Measurements from ENCODE around the gene CFAP161.

Gene CFAP161

GRCh38 chr15:81185631-81186295, 51.7 kb downstream of the CFAP161 start:
- no peak for DNase-seq

DNA sequence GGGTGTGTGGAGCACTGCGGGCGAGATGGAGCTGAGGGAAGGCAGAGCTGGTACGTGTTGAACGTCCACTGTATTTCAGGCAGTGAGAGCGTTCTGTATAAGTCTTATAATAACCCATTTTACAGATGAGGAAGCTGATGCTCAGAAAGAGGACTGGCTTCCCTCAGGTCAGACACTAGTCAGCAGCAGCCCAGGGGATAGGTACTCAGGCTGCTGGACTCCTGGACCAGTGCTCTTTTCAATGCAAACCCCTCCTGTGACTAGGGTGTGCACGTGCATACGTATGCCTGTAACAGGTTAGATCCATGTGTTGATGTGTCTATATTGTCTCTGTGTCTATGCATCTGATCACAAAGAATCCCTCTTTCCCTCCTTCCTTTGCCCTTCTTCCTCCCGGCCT, 54.3 kb downstream of the CFAP161 start:
- DNase-seq, result no peak

- no peak for DNase-seq
These were observed 55.7 kb downstream of the CFAP161 start for GRCh38 chr15:81189583-81190283.

DNA sequence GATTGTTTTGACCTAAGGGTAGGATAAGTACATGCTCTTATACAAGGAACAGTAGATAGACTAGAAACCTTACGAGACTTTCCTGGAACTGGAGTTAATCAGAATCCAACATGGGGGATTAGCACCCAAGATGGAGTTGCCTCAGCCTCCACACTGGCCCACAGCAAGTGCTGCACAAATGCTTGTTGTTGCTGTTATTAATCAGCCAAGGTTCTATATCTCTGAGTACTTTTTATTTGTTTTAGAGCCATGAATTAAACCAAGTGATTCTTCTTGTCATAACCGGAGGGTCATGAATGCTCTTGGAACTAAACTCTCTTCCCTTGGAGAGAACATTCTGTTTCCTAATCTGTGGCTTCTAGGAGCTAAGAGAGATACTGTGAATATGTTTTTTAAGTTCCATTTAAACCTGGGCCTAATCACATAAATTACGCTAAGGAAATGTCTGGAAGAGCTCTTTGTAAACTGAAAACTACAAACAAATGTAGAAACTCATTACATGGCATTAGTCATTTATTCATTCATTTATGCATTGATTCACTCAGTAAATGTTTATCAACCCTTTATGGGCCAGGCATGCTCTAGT, 56.9 kb downstream of the CFAP161 start:
- DNase-seq, result no peak

DNA sequence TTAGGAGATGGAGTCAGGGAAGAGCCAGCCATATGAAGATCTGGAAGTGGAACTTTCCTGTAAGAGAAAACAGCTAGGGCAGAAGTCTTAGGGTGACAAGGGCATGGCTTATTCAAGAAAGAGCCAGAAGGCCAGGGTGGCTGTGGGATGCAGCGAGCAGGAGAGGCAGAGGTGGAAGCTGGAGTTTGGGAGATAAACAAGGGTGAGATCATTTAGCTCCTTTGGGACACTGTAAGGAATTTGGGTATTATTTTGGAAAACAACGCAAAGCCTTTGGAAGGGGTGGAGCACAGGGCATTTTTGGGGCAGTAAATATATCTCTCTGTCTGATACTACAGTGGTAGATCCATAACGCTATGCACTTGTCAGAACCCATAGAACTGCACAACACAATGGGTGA, 57.6 kb downstream of the CFAP161 start:
- no peak for DNase-seq

GRCh38 chr15:81194723-81195122, 60.7 kb downstream of the CFAP161 start:
- no peak for DNase-seq

DNA sequence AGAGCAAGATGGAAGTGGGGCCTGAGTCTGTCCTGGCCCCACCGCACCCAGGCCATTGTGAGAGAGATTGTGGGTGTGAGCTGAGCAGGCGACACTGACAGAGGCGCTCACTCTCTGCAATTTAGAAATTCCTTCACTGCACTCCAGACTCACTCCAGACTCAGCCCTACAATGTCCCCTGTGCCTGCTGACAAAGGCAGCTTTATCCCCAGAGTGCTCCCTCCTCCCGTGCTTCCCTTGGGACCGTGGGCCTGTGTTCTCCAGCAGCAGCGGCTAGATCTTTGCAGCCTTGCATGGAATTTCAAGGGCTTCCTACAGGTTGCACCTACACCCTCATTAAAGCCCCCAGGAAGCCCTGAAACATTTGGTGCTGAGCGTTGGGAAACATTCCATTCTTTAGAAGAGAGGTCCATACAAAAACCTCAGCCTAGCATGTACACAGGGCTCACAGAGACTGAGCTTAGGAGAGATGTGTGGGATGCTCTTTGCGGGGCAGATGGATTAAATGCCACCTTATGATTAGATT, 61.3 kb downstream of the CFAP161 start:
- no peak for DNase-seq

DNA sequence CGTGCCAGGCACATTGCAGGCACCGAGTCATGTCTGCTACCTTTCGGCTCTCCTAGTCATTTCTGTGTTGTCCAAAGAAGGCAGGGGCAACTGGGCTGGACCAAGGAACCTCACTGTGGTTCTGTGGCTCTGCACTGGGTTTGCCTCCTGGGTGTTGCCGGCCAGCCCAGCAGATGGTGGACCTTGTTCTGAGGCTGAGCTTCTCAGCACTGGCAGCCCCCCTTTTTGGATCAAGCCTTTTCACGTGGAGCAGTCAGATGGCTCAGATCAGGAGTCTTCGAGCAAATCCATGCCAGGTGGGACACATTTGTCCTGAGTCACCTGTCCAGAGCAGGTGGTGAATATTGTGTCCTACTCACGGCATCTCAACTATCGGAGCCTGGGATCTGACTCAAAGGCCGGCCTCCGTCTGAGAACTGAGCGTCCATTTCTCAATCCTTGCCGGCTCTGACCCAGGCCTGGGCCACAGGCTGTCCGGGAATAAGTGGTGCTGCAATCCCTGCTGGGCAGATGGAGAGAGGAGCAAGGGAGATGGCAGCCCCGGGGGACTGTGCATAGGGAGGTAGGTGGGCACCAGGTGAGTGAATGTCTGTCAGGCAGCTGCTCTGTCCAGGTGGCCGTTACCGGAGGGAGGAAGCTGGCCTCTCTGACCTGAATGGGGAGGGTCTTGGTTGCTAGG, 62.6 kb downstream of the CFAP161 start, which contains the start of gene IL16:
Gene IL16, plus strand, starts transcription at position 304 of the 679 bp plus-strand sequence. CDS start 28,521 bp downstream, outside the sequence.
- no peak for DNase-seq

DNA sequence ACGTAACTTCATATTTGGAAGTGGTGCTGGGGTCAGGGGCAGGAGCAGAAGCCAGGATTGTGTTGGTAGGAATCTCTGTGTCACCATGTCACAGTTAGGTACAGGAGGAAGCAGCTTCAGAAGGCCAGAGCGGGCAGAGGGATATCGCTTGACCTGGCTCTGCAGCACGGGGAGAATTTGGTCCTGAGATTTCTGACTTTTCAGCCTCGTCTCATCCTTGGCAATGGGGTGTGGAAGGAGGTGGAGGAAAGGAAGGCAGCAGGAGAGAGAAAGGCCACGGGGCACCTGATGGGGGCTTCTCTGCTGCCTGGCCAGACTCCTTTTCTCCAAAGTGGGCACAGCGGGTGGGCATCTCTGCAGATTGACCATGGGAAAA, 63.2 kb downstream of the CFAP161 start:
- DNase-seq, result no peak

DNA sequence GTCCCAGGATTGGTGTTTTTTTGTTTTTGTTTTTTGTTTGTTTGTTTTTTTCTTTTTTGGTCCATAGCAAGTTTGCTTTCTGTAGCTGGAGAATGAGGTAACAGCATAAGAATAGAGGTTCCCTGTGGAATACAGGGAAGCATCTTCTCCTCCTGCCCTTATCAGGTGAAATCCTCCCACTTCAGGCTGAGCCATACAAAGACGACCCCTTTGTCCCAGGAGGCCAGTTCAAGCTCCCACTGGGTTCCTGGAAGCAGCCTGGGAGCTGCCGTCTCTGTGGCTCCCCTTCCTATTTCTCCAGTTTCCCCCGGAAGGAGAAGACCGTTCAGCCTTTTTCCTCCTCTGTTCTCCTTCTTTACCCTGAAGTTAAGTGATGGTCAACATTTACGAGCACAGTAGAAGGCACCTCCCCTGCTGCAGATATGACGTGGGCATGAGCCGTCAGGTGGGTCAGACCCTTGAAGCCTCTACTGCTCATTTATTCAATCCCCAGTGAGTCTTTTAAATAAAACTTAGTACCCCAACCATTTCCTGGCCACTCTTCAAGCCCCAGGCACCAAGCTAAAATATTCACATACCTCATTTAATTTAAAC, 63.7 kb downstream of the CFAP161 start:
- no peak for DNase-seq

Data from activated naive CD4-positive, alpha-beta T cell treated with Interleukin-2 at 50 U/mL for 16 hours (primary cell).